Ishikawa (cell line): ENCODE data around the gene MORC3.

Experiments
- CEBPB ChIP-seq: IDR thresholded peaks from 2 replicates; pipeline ENCODE4 v1.6.1; 2012
- CREB1 ChIP-seq: IDR thresholded peaks from 2 replicates; pipeline ENCODE4 v1.6.1; 2012; ENCODE audit warnings: low read depth
- EGR1 ChIP-seq: IDR thresholded peaks from 2 replicates; pipeline ENCODE4 v1.6.1; 2012
- EP300 ChIP-seq: IDR thresholded peaks from 2 replicates; pipeline ENCODE4 v1.6.1; 2012; ENCODE audit warnings: borderline replicate concordance
- FOXM1 ChIP-seq: IDR thresholded peaks from 2 replicates; pipeline ENCODE4 v1.6.1; 2012; ENCODE audit warnings: low read depth, borderline replicate concordance
- MAX ChIP-seq: IDR thresholded peaks from 2 replicates; pipeline ENCODE4 v1.6.1; 2012
- NFIC ChIP-seq: IDR thresholded peaks from 2 replicates; pipeline ENCODE4 v1.6.1; 2012
- RAD21 ChIP-seq: IDR thresholded peaks from 2 replicates; pipeline ENCODE4 v1.6.1; 2012; ENCODE audit warnings: low read depth
- REST ChIP-seq: IDR thresholded peaks from 2 replicates; pipeline ENCODE4 v1.6.1; 2012; ENCODE audit warnings: low read depth, mild to moderate bottlenecking
- TAF1 ChIP-seq: IDR thresholded peaks from 2 replicates; pipeline ENCODE4 v1.6.1; 2012; ENCODE audit warnings: low read depth, mild to moderate bottlenecking
- TCF12 ChIP-seq: IDR thresholded peaks from 2 replicates; pipeline ENCODE4 v1.6.1; 2012; ENCODE audit warnings: low read depth
- TEAD4 ChIP-seq: IDR thresholded peaks from 2 replicates; pipeline ENCODE4 v1.6.1; 2012
- USF1 ChIP-seq: IDR thresholded peaks from 2 replicates; pipeline ENCODE4 v1.6.1; 2012
- YY1 ChIP-seq: IDR thresholded peaks from 2 replicates; pipeline ENCODE4 v1.6.1; 2012; ENCODE audit warnings: low read depth
- ZBTB7A ChIP-seq: IDR thresholded peaks from 2 replicates; pipeline ENCODE4 v1.6.1; 2012; ENCODE audit warnings: low read depth

Gene MORC3

GRCh38 chr21:36322083-36322424 lies 2.1 kb downstream of the MORC3 start:
- TF ChIP-seq EP300 = no peak
- no peak for TF ChIP-seq EGR1
- TF ChIP-seq TCF12 = no peak
- no peak for TF ChIP-seq USF1
- no peak for TF ChIP-seq NFIC
- no peak for TF ChIP-seq REST
- no peak for TF ChIP-seq YY1
- TF ChIP-seq ZBTB7A = no peak
- no peak for TF ChIP-seq CEBPB

GRCh38 chr21:36323032-36323431 lies 3.0 kb downstream of the MORC3 start:
- no peak for TF ChIP-seq ZBTB7A
- TF ChIP-seq RAD21 = no peak
- TF ChIP-seq NFIC = no peak
- no peak for TF ChIP-seq TAF1
- no peak for TF ChIP-seq TCF12
- no peak for TF ChIP-seq TEAD4
- TF ChIP-seq YY1 = no peak
- TF ChIP-seq MAX = no peak
- TF ChIP-seq FOXM1 = no peak
- no peak for TF ChIP-seq CEBPB
- TF ChIP-seq REST = no peak
- TF ChIP-seq EGR1 = no peak
- TF ChIP-seq USF1 = no peak
- no peak for TF ChIP-seq EP300
- TF ChIP-seq CREB1 = no peak

GRCh38 chr21:36325373-36326010 lies 5.5 kb downstream of the MORC3 start:
- TF ChIP-seq ZBTB7A (no peak), YY1 (no peak), CREB1 (no peak), EP300 (no peak), USF1 (no peak), CEBPB (no peak), RAD21 (no peak), REST (no peak)

GRCh38 chr21:36330904-36331303 lies 10.9 kb downstream of the MORC3 start:
- TF ChIP-seq TCF12 (no peak), MAX (no peak), RAD21 (peak; percentile 71)

- TF ChIP-seq YY1 (no peak), TEAD4 (no peak), RAD21 (no peak), FOXM1 (no peak), TCF12 (no peak), USF1 (no peak), CEBPB (no peak), MAX (no peak), CREB1 (no peak), TAF1 (no peak), EGR1 (no peak), REST (no peak), EP300 (no peak), NFIC (no peak), ZBTB7A (no peak)
Measured at GRCh38 chr21:36337099-36337509, 17.1 kb downstream of the MORC3 start.
